ENCODE measurements around the gene L3MBTL4.

DNA sequence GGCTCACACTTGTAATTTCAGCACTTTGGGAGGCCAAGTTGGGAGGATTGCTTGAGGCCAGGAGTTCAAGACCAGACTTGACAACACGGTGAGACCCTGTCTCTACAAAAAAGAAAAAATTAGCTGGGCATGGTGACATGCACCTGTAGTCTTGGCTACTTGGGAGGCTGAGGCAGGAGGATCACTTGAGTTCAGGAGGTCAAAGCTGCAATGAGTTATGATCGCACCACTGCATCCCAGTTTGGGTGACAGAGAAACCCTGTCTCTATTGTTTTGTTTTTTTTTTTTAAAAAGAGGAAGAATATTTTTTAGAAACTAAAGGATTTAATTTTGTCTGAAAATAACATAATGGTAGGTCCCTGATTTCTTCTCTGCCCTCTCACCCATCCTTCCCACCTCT is 440.0 kb downstream of the L3MBTL4 start:
- TF ChIP-seq POLR2A (IDR thresholded peaks at IDR 0.05), result no peak
- TF ChIP-seq, protein P1, sequence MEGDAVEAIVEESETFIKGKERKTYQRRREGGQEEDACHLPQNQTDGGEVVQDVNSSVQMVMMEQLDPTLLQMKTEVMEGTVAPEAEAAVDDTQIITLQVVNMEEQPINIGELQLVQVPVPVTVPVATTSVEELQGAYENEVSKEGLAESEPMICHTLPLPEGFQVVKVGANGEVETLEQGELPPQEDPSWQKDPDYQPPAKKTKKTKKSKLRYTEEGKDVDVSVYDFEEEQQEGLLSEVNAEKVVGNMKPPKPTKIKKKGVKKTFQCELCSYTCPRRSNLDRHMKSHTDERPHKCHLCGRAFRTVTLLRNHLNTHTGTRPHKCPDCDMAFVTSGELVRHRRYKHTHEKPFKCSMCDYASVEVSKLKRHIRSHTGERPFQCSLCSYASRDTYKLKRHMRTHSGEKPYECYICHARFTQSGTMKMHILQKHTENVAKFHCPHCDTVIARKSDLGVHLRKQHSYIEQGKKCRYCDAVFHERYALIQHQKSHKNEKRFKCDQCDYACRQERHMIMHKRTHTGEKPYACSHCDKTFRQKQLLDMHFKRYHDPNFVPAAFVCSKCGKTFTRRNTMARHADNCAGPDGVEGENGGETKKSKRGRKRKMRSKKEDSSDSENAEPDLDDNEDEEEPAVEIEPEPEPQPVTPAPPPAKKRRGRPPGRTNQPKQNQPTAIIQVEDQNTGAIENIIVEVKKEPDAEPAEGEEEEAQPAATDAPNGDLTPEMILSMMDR (IDR thresholded peaks at IDR 0.05), result no peak
